ENCODE data around the gene KLRC3. TPM values are rescaled to one million over a fixed set of nuclear protein-coding genes. Genes with fewer than 3 reads are reported as not detected.
"Not testable (repeated sequence)": the region's sequence is repeated elsewhere in the genome, so short reads cannot be mapped to it uniquely, and the experiment has no call there.

The KLRC3 gene
- total RNA-seq, 1 donor from 2014 or later = 2.2 TPM

DNA sequence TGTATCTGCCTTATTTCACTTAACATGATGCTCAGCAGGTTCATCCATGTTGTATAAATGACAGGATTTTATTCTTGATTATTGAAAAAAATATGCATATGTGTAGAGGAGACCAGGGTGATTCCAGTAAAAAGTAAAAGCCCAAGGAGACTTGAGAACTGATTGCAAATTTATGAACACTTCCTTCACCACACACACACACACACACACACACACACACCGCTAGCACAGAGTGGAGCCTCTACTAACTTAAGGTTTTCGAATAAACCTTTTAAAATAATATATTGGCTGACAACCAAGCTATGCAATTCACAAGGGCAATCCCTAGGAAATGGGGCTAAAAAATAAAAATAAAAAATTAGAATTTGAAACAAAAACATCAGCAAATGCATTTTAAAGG lies 22.2 kb downstream of the KLRC3 start:
- no peak for DNase-seq

DNA sequence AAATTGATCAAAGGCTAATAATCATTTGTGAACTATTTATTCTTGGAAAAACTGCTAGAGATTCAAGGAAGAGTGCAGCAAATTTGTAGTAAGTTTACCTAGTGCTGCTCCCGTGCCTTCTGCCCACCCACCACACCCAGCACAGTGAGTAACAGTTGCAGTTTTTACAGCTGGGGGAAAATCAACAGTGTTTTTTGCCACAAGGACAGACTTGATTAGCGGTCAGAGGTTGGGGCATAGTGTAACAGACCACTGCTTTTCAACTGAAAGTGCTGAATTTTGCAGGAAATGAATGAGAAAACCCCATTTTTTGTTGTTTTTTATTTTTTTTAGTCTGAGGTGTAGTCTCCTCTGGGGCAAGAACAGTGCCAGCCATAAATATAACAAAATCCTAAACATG lies 23.1 kb downstream of the KLRC3 start:
- no peak for DNase-seq

DNA sequence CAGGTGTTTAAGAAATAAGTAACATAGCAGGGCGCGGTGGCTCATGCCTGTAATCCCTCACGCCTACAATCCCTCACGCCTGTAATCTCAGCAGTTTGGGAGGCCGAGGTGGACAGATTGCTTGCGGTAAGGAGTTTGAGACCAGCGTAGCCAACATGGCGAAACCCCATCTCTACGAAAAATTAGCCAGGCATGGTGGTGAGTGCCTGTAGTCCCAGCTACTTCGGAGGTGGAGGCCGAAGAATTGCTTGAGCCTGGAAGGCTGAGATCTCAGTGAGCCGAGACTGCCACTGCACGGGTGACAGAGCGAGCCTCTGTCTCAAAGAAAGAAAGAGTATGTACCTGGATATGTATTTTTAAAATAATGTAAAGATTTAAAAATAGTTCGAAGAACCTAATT lies 24.2 kb downstream of the KLRC3 start:
- not testable (repeated sequence) for DNase-seq

DNA sequence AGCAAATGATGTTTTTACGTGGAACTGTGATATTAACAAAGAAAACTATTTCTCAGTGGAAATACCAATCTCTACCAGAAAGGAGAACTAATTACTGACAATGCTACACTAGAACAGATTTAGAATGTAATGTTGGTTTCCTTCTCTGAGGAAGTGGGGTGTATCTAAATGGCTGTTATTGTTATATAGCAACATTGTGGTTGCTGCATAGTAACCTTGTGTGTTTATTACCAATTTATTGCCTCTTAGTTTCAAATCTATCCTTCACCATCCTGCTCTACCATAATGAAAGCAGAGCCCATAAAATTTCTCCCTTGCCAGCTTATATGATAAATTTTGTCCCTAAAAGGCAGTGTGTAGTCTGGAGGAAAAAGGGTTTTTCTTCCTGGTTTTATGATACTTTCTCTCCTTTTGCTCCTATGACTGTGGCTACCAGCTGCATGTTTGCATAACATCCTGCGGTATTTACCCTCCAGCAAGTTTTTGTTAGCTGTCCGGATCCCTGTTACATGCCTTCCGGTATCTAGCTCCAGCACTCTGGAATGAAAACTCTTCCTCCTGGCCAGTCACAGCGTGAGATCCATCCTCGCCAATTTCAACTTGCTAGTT lies 24.9 kb downstream of the KLRC3 start:
- no peak for DNase-seq

DNA sequence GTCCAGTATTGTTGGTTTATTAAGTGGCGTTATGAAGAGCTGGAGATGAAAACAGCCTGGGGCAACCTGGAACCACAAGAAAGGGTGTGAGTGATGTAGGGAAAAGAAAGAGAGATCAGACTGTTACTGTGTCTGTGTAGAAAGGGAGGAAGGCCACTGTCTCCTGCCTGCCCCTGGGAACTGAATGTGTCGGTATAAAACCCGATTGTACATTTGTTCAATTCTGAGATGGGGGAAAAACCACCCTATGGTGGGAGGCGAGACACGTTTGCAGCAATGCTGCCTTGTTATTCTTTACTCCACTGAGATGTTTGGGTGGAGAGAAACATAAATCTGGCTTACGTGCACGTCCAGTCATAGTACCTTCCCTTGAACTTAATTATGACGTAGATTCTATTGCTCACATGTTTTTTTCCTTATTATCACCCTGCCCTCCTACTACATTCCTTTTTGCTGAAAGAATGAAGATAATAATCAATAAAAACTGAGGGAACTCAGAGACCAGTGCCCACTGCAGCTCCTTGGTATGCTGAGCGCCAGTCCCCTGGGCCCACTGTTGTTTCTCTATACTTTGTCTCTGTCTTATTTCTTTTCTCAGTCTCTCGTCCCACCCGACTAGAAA lies 25.8 kb downstream of the KLRC3 start:
- DNase-seq = not testable (repeated sequence)

DNA sequence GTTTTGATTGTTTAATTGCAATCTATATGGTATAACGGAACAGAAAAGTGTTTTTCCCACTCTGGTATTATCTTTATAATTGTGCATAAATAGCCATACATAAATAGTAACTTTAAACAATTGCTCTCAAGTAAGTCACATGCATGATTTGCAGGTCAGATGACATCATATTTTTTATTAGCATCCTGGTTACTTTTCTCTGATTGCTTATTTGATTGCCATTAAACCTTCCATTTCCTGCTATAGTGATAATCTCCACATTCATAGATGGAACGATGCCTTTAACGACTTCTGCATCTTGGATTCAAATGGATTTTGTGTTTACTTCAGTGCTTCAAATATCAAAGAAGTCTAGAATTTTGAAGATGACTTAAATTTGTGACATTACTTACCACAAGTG lies 27.1 kb downstream of the KLRC3 start:
- no peak for DNase-seq

DNA sequence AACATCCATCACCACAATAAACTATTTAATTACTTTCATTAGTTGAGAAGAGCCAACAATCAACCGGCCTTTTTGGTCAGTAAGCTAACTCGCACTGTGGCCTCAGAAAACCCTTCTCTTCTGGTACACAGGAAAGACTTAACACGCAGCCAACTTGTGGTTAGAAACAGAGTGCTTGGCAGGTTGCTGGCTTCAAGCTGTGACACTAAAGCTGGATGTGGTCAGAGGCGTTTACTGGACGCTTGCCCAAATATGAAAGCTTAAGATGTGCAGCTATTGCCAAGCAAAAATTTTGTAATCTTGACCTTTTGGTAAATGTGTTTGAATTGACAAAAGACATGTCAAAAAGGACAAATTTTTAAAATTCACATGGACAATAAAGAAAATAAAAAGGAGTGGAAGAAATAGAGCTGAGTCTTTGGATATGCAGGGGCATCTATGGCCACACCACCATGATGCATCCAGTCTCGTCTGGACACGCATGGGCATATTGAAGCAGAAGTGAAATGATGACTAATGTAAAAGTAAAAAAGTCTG lies 27.9 kb downstream of the KLRC3 start:
- no peak for DNase-seq

DNA sequence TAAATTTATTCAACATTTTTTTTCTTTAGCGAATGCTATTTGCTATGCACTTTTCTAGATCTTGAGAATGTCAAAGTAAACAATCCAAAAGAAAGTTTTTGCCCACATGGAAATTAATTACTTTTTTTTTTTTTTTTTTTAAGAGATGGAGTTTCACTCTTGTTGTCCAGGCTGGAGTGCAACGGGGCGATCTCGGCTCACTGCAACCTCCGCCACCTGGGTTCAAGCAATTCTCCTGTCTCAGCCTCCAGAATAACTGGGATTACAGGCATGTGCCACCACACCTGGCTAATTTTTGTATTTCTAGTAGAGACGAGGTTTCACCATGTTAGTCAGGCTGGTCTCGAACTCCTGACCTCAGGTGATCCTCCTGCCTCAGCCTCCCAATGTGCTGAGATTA lies 29.4 kb downstream of the KLRC3 start:
- not testable (repeated sequence) for DNase-seq

DNA sequence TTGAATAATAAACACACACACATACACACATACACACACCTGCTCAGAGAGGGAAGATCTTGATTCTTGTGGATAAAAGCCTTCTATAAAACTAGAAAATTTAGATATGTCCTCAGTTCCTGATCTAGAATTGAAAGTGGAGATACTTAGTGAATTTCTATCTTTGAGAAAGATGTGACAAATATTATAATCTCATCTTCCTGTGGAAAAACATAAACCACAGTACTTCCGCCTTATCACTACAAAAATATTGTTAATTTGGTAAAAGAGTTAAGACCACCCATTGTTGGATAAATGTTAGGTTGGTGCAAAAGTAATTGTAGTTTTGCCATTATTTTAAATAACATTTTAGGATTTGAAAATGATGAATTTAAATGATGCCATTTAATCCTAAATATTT lies 30.5 kb downstream of the KLRC3 start, which contains the start of gene KLRK1:
KLRK1 (minus strand) TSS at position 138 of the 400 bp plus-strand sequence. CDS start 1,231 bp downstream, outside the sequence.
- DNase-seq = no peak

DNA sequence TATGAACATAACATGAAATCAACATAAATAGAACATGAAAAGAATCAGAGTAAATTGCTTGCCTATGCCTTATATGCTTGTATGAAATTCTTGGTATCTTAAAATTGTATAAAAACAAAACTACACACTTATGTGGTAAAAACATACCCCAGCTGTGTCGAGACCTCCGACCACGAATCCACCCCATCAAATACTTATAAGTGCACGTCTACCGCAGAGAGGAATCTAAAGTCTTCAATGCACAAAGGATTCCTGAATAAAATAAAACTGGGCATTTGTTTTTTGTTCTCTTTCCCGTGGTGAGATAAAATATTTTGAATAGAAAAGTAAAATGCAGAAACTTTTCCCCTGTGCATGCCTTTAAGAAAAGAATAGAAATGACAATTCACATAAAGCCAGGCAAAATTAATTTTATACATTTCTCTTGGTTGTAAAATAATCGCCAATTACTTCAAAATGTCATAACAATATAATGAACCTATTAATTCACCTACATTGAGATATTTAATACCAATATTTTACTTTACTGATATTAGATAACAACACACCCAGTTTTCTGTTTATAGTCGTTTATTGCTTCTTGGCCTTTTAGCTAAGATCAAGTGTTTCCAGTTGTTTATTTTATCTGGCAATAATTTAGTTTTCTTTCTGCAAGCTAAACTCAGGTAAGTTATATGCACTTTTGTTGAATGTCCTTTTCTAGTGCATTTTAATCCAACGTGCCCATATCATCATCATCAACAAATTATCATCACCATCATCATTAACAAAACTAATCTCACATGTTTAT lies 31.6 kb downstream of the KLRC3 start:
- DNase-seq = no peak

DNA sequence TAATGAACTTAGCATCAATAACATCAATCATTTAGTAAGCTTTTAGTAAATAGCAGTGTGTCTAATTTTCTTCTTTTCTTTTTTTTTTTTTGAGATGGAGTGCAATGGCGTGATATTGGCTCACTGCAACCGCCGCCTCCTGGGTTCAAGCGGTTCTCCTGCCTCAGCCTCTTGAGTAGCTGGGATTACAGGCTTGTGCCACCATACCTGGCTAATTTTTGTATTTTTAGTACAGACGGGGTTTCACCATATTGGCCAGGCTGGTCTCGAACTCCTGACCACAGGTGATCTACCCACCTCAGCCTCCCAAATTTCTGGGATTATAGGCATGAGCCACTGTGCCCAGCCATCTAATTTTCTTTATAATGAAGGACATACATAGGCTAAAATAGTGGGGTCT lies 32.9 kb downstream of the KLRC3 start:
- not testable (repeated sequence) for DNase-seq

DNA sequence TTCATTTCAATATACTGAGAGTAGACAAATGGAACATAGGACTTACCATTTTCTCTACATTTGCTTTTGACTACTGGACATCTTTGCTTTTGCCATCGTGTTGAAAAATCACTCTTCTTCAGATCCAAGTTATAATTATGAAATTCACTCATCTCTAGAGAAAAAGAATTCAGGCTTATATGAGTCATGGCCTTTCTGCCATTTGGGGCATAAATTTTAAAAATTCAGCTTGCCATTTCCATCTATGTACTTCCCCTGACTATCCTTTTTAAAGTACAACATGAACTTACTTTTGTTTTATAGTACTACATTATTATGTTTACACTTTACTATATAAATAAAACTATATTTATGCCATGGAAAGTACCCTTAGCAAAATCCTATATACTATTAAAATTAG lies 33.5 kb downstream of the KLRC3 start:
- DNase-seq = no peak

DNA sequence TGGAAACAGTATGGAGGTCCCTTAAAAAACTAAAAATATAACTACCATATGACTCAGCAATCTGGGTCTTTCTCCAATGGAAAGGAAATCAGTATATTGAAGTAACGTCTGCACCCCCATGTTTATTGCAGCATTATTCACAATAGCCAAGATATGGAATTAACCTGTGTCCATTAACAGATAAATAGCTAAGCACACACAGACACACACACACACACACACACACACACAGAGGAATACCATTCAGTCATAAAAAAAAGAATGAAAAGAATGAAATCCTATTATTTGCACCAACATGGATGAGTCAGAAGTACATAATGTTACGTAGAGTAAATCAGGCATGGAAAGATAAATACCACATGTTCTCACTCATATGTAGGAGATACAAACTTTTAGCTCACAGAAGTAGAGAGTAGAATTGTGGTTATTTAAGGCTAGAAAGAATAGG lies 35.2 kb downstream of the KLRC3 start:
- no peak for DNase-seq

DNA sequence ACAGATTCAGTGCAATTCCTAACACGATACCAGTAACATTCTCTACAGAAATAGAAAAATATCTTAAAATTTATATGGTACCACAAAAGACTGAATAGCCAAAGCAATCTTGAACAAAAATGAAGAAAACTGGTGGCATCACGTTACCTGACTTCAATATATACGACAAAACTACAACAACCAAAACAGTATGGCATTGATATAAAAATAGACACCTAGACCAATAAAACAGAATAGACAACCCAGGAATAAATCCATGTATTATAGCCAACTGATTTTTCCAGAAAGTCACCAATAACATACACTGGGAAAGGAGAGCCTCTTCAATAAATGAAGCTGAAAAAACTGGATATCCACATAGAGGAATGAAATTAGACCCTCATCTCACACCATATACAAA lies 36.2 kb downstream of the KLRC3 start:
- no peak for DNase-seq

DNA sequence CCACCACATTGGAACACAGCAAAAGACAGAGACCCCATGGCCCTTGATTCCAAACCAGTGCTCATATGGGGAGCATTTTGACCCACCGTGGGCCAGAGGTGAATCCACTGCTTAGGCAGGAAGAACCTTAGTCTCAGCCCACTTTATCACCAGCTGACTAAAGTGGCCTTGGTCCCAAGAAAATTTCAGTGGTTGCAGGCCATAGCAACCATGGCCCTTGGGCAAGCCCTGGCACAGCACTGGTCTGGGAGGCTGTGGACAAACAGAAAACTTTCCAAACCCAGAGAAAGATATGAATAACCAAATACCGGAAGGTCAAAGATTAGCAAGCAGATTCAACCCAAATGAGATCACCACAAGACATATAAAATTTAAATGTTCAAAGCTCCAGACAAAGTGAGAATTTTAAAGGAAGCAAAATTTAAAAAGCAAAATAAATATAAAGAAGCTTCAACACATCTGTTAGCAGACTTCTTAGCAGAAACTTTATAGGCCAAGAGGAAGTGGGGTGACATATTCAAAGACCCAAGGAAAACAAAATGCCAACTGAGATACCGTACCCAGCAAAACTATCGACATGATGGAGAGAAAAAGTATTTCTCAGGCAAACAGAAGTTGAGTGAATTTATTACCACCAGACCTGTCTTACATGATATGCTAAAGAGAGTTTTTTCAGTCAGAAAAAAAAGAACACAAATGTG lies 38.3 kb downstream of the KLRC3 start:
- DNase-seq = no peak

DNA sequence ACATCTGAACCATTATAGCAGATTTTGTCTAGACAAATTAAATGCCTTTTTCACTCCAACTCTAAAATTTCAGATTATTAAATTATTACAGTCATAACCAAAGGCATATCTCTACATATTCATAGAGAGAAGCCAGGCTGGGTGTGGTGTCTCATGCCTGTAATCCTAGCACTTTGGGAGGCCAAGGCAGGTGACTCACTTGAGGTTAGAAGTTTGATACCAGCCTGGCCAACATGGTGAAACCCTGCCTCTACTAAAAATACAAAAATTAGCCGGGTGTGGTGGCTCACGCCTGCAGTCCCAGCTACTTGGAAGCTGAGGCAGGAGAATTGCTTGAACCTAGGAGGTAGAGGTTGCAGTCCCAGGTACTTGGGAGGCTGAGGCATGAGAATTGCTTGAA lies 41.7 kb downstream of the KLRC3 start:
- not testable (repeated sequence) for DNase-seq

DNA sequence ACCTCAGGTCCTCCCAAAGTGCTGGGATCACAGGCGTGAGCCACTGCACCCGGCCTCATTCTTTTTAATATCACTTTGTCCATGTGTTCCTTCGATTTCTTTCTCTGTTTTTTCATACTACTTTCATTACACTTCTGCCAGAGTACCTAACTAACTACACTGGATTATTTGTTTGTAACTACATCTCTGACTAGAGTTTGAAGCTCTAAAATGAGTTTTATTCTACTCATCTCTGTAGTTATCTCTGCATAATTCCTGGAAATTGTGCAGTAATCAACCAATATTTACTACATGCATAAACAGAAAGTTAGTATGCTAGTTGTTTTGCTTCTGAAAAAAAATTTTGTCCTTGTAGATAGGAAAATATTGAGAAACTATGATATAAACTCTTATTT lies 45.8 kb downstream of the KLRC3 start:
- no peak for DNase-seq

DNA sequence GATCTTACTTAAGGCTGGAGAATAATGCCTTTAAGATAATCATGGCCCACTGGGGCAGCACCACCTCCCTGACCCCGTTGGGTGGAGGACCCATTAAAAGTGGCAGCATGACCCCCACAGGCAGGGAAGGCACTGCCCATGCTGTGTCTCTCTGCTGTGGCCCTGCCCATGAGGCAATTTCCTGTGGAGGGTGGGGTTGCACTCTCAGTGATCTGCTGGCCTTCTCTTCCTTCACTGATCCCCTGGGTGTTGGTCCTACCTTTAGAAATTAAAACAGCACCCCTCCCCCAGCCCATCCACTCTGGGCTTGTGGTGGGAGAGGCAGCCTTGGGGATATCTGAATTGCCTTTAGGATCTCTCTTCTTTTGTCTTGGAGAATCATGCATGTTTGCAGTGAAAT lies 47.8 kb downstream of the KLRC3 start:
- DNase-seq = no peak

DNA sequence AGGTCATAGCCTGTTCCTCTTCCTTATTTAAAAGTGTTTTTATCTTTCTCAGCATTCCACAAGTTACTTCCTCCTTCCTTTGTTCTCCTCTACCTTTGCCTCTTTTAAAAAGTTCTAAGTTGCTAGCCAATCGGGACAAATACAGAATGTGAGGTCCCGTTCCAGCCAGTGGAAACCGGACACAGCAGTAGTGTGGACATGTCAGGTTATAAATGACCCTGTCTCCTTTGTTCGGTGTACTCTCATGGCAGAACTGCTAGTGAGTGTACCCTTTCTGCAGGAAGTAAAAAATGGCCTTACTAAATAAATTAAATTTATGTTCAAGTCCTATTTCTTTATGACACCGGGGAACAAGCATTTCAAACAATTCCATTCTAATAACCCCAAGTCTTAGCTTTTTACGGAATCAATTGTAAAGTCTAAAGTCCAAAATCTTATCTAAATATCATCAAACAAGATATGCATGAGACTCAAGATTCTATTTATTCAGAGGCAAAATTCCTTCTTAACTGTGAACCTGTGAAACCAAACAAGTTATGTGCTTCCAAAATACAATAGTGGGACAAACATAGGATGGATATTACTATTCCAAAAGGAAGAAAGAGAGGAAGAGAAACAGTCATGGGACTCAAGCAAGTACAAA lies 48.4 kb downstream of the KLRC3 start:
- not testable (repeated sequence) for DNase-seq

DNA sequence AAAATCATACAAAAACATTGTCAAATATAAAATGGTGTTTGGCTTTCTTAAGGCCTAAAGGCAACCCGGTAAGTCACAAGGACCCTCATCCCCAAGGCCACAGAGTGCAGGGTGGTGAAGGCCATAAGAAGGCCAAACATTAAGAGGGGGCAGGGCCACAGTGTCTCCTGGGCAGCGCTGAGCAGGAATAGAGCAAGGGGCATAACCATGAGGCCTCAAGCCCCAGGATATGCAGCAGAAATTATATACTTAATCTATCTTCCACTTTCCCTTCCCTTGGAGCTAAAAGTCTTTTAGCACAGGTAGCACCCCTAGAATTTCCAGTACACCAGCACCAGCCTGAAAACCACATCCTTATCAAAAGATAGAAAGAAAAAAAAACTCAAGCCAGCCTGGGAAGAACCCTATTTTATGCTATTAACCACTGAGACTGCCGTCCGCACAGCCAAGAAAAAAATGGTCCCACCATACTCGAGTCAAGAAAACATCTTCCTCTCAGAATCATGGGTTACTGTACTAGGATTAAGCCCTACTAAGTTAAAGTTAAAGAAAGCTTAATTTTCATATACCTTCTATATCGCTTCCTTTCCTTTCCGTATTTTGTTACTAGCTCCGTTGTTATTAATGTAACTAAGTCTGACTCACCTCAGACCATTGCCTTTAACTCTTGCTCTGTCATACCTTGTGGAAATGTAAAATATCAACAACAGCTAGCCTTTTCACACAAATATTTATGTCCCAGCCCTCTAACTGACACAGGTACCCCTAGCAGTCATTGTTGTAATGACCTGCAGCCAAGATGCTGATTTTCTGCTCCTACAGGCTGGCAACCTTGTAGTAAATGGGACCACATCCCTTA lies 50.6 kb downstream of the KLRC3 start:
- no peak for DNase-seq
